HG03103 (cell line): ENCODE results near the gene RECK.
"Not testable (repeated sequence)": the region's sequence is repeated elsewhere in the genome, so short reads cannot be mapped to it uniquely, and the experiment has no call there.

Source experiments
- ATAC-seq: cut with Tn5 transposase; IDR thresholded peaks from one replicate; pipeline ENCODE4 v1.9.1; 2021; ENCODE audit warnings: low read depth; ENCODE audit not compliant: unreplicated experiment

RECK gene

DNA sequence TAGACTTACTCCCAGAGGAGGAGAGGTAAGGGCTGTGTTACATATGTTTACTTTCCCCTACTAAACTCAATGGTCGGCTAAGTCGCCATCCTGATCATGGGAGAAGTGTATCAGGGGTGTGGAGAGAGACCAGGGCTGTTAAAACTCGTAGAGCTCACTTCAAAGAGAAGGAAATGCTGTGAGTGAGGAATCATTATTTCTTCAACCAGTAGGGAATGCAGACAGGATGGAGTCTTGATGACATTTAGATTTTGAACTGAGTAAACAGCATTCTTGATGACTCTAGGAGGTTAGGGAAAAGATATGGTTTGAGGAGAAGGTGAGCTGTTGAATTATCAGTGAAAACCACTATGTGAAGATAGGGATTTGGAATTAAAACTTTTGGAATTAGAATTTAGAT lies 17.3 kb downstream of the RECK start:
- no peak for ATAC-seq

DNA sequence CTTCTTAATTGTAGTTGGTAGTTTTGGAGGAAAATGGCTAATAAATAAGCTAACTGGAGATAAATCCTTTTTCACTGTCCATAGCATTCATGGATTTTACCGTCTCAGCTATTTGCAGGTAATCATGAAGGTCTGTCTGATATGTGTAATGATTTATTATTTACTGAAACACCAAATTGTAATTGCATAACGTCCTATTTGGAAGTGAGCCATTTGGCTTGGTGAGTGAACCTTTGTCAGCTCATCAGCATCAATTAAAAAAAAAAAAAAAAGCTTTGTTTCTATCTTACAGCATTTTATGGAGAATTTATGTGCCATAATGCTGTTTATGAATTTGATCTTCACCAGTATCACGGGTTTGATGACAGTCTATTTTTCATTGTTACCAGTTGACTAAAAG lies 20.2 kb downstream of the RECK start:
- ATAC-seq = no peak

DNA sequence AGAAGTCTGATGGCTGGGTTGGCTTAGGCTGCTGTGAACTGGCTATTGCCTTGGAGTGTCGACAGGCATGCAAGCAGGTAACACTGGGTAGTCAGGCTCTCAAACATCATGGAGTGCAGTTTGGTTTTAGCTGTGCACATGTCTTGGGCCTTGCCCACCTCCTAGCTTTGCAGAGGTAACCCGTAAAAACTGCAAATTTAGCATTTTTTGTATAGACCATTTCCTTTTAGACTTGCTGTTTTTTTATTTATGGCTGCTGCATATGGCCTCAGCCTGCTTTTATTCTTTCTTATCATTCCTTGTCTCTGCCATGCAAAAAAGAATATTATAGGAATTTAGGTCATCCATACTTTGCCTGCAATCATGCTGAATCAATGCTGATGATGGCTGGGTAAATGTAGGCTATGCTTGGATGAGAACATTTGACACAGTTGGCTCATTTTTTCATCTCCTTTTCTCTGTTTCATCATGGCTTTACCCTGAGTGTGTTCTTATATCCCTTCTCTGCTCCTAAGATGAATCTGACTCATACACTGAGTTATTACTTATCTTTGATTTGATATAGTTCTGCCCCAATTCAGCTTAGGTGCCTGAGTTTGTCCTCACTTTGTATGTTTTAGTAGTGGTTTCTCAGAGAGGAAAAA lies 27.2 kb downstream of the RECK start:
- no peak for ATAC-seq

DNA sequence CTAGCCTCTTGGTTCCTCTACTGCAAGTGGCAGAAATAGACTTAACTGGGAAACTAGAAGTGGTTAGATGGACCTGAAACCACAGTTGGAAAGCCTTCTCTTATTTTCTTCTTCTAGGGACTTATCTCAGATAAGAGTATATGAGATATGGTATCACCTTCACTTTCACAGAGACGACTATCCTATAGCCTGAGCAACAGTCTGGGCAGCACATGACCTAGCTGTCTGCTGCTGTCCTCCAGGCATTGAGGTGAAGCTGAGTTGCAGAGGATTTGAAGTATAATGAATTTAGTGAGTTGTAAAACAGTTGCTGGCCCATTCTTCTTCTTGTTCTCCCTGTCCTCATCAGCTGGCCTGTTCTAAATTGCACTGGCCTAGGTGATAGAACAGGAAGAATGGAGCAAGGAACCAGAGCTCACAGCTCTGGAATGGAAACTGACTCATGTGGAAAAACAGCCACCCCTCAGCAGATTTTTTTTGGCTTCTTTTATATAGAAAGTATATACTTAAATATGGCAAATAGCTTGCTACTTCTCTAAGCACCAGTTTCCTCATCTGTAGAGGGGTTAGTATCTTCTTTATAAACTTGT lies 27.8 kb downstream of the RECK start:
- no peak for ATAC-seq

DNA sequence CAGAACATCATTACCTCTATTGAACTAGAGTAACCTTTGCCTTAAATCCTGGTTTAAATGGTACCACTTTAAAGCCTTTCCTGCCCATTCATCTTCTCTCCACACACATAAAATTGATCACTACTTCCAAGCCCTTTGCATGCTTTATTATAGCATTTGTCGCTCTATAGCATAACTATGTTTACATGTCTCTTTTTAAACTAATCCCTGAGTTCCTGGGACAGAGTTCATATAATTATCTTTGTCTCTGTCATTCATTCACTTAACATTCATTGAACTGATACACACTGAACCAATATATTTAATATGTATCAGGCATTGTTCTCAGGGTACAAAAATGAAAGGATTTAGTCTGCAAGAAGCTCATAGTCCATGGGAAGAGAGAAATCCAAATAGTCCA lies 37.3 kb downstream of the RECK start:
- no peak for ATAC-seq

DNA sequence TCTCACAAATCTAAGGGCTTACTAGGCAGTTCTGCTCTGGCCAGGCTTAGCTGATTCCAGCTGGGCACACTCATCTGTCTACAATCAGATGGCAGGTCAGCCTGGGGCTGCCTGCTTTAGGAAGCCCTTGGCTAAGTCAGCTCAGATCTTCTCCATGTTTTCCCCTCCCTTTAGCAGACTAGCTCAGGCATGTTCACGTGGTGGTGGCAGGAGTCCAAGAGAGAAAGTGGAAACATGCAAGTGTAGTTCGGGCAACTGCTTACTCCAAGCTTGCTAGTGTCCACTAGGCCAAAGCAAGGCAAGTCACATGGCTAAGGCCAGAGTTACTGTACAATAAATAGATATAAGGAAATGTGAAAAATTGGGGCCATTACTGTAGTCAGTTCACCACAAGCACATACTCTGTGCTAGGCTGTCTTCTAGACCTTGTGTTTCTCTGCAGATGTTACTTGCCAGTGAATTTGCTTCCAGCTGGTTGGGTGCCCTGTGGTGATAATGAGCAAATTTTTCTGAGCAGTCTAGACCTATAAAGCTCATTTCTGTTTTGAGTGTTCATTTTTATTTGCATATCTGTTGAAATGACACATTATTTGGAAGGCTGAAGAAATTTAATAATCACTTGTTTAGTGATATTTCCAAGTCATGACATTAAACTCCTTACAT lies 38.3 kb downstream of the RECK start:
- no peak for ATAC-seq

DNA sequence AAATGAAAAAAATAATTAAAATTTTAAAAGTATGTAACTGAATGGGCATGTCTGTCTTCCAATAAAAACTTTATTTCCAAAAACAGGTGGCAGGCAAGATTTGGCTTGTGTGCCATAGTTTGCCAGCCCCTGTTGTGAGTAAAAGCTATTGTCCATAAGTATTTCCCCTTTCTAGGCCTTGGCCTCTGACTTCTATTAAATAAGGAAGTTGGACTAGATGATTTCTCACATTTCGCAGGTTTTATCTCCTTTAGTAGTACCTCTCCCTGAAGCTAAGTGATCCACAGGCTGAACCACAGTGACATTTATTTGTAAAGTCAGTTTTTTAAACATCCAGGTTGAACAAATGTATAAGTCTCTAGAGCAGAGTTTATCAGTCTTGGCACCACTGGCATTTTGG lies 41.3 kb downstream of the RECK start:
- ATAC-seq = no peak

DNA sequence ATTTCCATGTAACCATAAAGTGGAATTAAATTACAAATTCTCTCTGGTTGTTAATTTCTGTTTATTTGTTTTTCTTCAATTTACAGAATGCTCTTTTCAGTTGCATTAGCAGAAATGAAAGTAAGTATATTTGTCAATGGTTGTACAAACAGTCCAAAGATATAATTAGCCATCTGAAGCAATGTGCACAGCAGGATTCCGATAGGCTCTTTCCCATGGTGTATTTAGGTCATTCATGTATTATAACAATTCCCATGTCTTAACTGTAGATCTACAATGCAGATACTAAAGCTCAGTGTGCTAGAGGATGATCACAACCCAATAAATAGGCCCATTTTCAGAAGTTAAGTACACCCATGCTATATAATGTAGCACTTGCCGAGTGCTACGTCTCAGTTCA lies 43.8 kb downstream of the RECK start:
- ATAC-seq = no peak

DNA sequence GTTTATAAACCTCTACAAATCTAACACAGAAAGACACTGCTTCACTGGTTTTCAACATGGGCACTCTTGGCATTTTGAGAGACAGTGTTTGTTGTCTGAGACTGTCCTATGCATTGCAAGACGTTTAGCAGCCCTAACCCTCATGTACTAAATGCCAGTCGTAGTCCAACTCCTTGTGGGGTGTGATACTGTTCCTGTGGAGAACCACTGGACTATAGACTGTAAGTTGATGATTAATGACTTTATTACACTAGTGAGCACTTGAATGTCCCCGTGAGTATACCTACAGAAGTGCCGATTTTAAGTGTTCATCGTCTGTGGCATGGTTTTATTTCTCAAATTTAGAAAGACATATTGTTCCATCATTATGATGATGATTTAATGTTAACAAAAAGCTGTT lies 46.2 kb downstream of the RECK start:
- ATAC-seq = no peak

DNA sequence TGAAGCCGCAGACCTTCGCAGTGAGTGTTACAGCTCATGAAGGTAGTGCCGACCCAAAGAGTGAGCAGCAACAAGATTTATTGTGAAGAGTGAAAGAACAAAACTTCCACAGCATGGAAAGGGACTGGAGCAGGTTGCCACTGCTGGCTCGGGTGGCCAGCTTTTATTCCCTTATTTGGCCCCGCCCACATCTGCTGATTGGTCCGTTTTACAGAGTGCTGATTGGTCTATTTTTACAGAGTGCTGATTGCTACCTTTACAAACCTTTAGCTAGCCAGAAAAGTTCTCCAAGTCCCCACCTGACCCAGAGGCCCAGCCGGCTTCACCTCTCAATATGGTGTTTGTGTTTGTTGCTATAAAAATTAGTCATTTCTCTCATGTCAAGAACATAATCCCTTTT lies 49.7 kb downstream of the RECK start:
- ATAC-seq = no peak

DNA sequence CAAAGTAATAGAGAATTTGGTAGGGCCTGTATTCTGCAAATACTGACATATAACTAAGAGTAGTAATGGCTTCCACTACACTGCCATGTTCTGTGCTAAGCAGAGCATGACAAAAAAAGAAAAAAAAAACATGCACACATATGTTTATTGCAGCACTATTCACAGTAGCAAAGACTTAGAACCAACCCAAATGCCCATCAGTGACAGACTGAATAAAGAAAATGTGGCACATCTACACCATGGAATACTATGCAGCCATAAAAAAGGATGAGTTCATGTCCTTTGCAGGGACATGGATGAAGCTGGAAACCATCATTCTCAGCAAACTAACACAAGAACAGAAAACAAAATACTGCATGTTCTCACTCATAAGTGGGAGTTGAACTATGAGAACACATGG lies 50.3 kb downstream of the RECK start:
- ATAC-seq = not testable (repeated sequence)

DNA sequence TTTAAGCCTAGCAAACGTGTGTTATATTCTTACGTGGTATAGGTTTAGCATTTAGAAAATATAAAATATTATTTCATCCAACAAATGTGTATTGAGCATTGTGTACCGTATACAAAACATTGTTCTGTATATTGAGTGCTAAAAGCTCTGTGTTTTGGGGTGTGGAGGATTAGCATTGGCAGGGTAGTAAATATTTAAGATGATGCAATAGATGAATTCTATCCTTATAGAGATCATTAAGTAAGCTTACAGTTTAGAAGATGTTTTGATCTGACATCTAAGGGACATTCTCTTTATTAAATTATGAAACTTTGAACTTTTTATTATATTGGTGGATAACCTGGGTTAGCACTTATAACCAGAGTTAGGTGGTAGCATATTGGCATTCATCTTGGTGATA lies 51.3 kb downstream of the RECK start:
- ATAC-seq = no peak

DNA sequence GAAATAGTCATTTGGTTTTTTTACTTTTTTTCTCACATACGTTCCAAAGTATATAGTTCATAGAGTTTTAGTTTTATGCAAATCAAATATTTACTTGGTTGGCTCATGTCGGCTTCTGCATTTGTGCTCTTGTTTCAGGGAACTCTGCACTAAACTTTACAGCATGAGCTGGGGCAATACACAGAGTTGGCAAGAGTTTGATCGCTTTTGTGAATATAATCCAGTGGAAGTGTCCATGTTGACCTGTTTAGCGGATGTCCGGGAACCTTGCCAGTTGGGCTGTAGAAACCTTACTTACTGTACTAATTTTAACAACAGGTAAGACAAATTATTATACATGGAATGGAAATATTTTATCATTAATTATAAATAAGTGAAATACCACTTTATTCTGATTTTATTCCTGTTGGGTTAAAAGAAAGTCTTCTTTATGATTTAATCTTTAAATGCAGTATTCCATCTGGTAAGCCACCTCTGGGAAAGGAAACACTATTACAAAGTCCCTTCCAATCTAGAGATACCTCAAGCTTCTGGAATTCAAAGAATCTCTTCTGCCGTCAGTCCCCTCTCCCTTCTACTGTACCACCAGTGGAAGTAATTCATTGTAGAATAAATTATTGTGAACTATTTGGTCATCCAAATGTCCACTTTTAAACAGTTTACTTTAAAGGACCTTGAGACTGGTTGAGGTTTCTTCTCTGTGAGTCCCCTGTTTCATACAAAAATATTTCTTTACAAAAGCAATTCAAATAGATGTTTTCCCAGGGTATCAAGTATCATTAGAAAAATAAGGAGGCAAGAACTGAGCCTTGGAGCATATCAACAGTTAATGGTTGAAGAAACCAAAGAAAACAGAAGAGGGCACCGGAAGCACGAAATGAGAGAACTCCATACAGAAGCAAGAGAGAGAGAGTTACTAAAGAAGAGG lies 54.6 kb downstream of the RECK start:
- ATAC-seq = no peak

DNA sequence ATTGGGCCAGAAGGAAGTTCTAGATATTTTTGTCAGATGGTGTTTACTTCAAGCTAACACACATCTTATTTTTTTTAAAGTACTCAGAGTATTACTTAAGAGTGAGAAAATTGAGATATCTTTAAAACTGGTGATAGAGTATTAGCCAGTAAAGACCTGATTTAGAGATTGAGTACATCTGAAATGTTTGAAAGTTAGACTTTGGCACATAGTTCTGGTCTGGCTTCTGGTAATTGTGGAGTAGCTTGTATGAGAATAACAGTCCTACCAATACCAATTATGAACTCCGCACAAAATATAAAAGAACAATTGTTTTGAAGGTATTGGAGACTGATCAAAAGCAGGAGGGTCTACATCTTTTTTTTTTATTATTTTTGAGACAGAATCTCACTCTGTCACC lies 55.3 kb downstream of the RECK start:
- ATAC-seq = no peak

DNA sequence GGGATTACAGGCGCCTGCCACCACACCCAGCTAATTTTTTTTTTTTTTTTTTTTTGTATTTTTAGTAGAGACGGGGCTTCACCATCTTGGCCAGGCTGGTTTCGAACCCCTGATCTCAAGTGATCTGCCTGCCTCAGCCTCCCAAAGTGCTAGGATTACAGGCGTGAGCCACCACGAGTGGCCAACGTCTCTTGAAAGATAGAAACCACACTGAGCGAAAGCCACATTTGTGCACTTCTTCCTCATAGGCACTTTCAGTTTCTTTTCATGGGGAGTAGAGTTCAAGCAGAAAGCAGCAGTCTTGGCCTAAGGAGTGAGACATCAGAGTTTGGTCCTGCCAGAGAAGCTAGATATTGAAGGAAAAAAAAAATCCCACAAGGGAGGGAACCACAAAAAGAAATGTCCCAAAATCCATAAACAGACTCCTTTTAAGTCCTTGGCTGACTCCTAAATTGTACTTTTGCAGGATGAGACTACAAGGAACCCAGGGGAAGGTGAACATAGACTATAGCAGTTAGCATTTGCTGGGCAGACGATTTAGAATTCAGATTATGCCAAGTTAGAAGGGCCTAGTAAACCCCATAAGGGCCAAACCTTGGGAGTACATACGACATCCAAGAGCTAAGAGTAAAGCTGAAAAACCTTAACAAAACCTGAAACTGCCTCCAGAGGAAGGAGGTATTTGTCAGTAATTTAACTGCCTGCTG lies 55.9 kb downstream of the RECK start:
- peak; percentile 91 for ATAC-seq

DNA sequence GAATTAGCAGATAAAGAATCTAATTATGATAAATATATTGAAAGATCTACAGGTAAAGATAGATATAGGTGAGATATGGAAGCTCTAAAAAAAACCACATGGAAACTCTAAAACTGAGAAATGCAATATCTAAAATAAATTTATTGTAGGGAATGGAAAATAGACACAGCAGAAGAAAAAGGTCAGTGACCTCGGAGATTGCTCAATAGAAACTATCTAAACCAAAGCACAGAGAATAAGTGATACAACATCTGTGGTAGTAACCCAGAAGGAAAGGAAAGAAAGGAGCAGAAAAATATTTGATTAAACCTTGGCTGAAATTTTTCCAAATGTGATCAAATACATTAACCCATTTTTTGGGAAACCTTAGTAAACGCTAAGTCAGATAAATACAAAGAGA lies 56.7 kb downstream of the RECK start:
- ATAC-seq = no peak

DNA sequence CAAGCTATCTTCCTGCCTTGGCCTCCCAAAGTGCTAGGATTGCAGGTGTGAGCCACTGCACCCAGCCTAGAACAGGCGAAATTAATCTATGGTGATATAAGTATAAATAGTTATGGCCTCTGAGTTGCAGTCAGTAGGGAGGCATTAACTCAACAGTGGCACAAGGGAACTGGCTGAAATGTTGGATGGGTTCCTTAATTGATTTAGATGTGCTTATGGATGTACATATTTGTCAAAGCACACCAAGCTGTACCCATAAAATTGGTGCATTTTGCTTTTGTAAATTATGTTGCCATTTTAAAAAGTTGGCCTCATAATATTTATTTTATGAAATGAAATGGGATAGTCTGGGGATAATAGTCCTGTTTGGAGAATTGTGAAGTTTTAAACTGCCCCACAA lies 63.0 kb downstream of the RECK start:
- no peak for ATAC-seq

DNA sequence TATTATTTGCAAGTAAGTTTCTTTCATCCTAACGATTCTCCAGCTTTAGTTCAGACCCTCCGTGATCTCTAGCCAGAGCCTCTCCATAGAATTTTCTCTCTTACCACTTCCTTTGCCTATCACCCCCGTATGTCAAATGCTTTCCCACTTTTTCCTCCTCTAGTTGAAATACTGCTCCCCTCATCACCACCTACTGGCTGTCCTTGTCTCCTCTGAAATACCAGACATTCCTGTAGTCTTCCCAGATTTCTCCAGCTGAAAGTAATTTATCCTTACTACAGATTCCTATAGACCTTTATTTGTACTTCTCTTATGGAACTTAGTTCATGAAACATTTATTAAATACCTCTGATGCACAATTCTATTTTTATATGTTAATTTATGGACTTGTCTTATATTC lies 63.8 kb downstream of the RECK start:
- no peak for ATAC-seq

DNA sequence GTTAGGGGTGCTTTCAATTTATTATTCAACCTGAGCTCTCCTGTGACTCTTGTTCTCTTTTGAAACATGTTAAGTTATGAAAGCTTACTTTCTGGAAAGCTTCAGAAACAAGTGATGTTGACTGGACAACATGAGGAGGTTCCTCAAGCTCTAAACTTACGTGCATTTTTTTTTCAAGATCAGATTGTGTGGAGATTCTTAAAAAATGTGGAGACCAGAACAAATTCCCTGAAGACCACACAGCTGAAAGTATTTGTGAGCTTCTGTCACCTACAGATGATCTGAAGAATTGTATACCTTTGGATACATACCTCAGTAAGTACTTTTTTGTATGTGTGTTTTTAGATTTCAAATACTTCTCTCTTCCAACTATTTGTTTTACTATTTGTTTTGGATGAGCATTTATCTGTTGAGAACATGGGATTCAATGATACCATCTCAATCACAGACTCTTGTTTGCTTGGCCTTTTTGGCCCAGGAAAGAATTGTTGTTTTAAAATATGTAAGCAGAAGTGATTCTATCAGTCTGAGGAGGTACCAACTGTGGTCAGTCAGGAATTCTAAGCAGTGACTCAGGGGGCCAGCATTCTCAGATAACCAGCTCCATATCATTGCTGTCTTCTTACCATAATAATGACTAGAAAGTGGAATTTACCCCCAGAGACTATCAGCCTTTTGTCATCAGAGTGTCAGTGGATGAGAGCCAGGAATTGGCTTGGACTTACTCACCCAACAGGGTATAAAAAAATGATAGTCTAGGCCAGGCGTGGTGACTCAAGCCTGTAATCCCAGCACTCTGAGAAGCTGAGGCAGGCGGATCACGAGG lies 65.4 kb downstream of the RECK start:
- ATAC-seq = no peak
